Right lobe of liver (tissue), 6 donors: ENCODE results near the gene ESRRB. TPM values are rescaled to one million over a fixed set of nuclear protein-coding genes. Genes with fewer than 3 reads are reported as not detected.

Source experiments
- ATAC-seq, 4 donors: fragments of 200-7000 bp; cut with Tn5 transposase; one replicate each; pipeline ENCODE4 v1.9.1; 2020; ENCODE audit warnings: mild to moderate bottlenecking in 4 of 4, moderate library complexity in 4 of 4
- DNase-seq, 3 donors: peaks; one replicate each; pipeline ENCODE4 v3.0.0-alpha.2; 2020
- H3K27ac ChIP-seq, 3 donors: fragments of 200-600 bp; one replicate each; pipeline ENCODE4 v1.8.0; 2022
- H3K27me3 ChIP-seq, 2 donors: fragments of 200-600 bp; one replicate each; pipeline ENCODE4 v1.8.0; 2022
- H3K36me3 ChIP-seq, 4 donors: fragments of 200-600 bp; sonication (generic) in 1 of 4; one replicate each; pipeline versions ENCODE4 v1.5.1 to v1.8.0; 2017 to 2022; ENCODE audit warnings: control low read depth in 1 of 4
- H3K4me1 ChIP-seq, 4 donors: fragments of 200-600 bp; sonication (generic) in 1 of 4; one replicate each; pipeline versions ENCODE4 v1.5.1 to v1.8.0; 2017 to 2022; ENCODE audit warnings: control low read depth in 1 of 4
- H3K4me3 ChIP-seq, 3 donors: fragments of 200-600 bp; one replicate each; pipeline ENCODE4 v1.8.0; 2022
- H3K9me3 ChIP-seq, 4 donors: fragments of 200-600 bp; sonication (generic) in 1 of 4; one replicate each; pipeline versions ENCODE4 v1.5.1 to v1.8.0; 2017 to 2022; ENCODE audit warnings: control low read depth in 1 of 4
- CTCF ChIP-seq, 4 donors: fragments of 200-600 bp in 3 of 4; fragments of 450-650 bp in 1 of 4; IDR thresholded peaks; one replicate each; pipeline versions ENCODE4 v1.5.1 to v1.8.0; 2016 to 2022; ENCODE audit warnings: antibody characterized with exemption in 4 of 4, mild to moderate bottlenecking in 2 of 4
- POLR2A ChIP-seq: fragments of 450-650 bp; IDR thresholded peaks from one replicate; pipeline ENCODE4 v1.6.1; 2017; ENCODE audit warnings: antibody characterized with exemption, mild to moderate bottlenecking
- WGBS: methylation state at CpG from one replicate; pipeline ENCODE4 v1.1.6; 2018; ENCODE audit warnings: low coverage, low lambda C conversion rate; ENCODE audit not compliant: insufficient coverage; ENCODE audit errors: missing lambda C conversion rate; 5-methylcytosine and 5-hydroxymethylcytosine counted together
- intact Hi-C, 2 donors: fragments of 100-400 bp; cut with DNase I; formaldehyde crosslinking; loops; one replicate each; pipeline versions ENCODE4 v1.11.2 to v1.14.1; 2022
- total RNA-seq, 6 experiments: library from RNA; depleted of rRNA in 2 of 6; stranded (reverse); fragments of >200 nt in 2 of 6; fragmentation: NEBNext Ultra II Directional in 3 of 6; extraction: Animal tissue kit (Norgen Biotek cat#: 25700) in 3 of 6; gene quantifications; one replicate each; pipeline versions ENCODE4 v1.1.0 to v1.2.4, GENCODE V29; 2016 to 2023
- donor health status: DM: no; HTN: yes; CAD: no.
- donor health status: DM: no; HTN: no; CAD: no.
- donor health status: DM: no; HTN: no; CAD: no.
- donor health status: DM: no; HTN: yes; CAD: no.
- donor health status: DM: no; HTN: yes; CAD: no.

The ESRRB gene
- total RNA-seq, 6 experiments from 2014 or later: 0.16 to 0.26 (median 0.17) TPM; not detected in 3

- WGBS: 85% methylated on average over 6 of the region's 33 CpGs
- Histone ChIP-seq H3K27ac (no peak overlapping the region), H3K36me3 (no peaks in the 10 kb centered on the region), H3K4me3 (no peak overlapping the region), H3K4me1 (no peaks in the 10 kb centered on the region), H3K9me3 (no peaks in the 10 kb centered on the region), H3K27me3 (no peaks in the 10 kb centered on the region)
- DNase-seq (no peak), ATAC-seq (peak in 1 of 4 donors; percentile 18)
- intact Hi-C loops: no loop called here
- TF ChIP-seq CTCF (IDR thresholded peaks at IDR 0.05) (no peak), POLR2A (no peak)
Measured at GRCh38 chr14:76439237-76439775, 63.4 kb downstream of the ESRRB start.

GRCh38 chr14:76446486-76446885, 70.5 kb downstream of the ESRRB start:
- Histone ChIP-seq H3K4me3 (no peak overlapping the region), H3K27me3 (no peaks in the 10 kb centered on the region), H3K36me3 (no peaks in the 10 kb centered on the region), H3K9me3 (no peaks in the 10 kb centered on the region), H3K4me1 (no peaks in the 10 kb centered on the region), H3K27ac (no peak overlapping the region)
- WGBS: 60% methylated on average over 1 of the region's 2 CpGs
- TF ChIP-seq POLR2A (no peak), CTCF (IDR thresholded peaks at IDR 0.05) (no peak)
- intact Hi-C loops: no loop called here
- DNase-seq (no peak), ATAC-seq (no peak)

- H3K9me3 ChIP-seq: no peaks in the 10 kb centered on the region
- H3K36me3 ChIP-seq: no peaks in the 10 kb centered on the region
- ATAC-seq: no peak
- no peaks in the 10 kb centered on the region for H3K27me3 ChIP-seq
- H3K4me3 ChIP-seq: no peak overlapping the region
- 49% methylated on average over 7 of the region's 7 CpGs for WGBS
- no peak for TF ChIP-seq POLR2A
- no peak for TF ChIP-seq CTCF (IDR thresholded peaks at IDR 0.05)
- H3K4me1 ChIP-seq: no peaks in the 10 kb centered on the region
- intact Hi-C loops: no loop called here
- no peak for DNase-seq
- H3K27ac ChIP-seq: no peak overlapping the region
Measured at GRCh38 chr14:76446921-76447320, 71.0 kb downstream of the ESRRB start.

- Histone ChIP-seq H3K36me3 (no peaks in the 10 kb centered on the region), H3K9me3 (no peaks in the 10 kb centered on the region), H3K27ac (no peak overlapping the region), H3K4me3 (no peak overlapping the region), H3K4me1 (no peaks in the 10 kb centered on the region), H3K27me3 (no peaks in the 10 kb centered on the region)
- TF ChIP-seq POLR2A (no peak), CTCF (IDR thresholded peaks at IDR 0.05) (no peak)
- 75% methylated on average over 3 of the region's 4 CpGs for WGBS
- ATAC-seq (no peak), DNase-seq (no peak)
- intact Hi-C loops: no loop called here
Measured at GRCh38 chr14:76450476-76450875, 74.5 kb downstream of the ESRRB start.

- H3K36me3 ChIP-seq: no peaks in the 10 kb centered on the region
- H3K27ac ChIP-seq: no peak overlapping the region
- TF ChIP-seq CTCF (IDR thresholded peaks at IDR 0.05) (peak; percentile 19 to 58 (median 30)), POLR2A (no peak)
- 23% methylated on average over 2 of the region's 2 CpGs for WGBS
- ATAC-seq (peak; percentile 53 to 71 (median 60)), DNase-seq (no peak)
- H3K9me3 ChIP-seq: no peaks in the 10 kb centered on the region
- H3K4me1 ChIP-seq: no peaks in the 10 kb centered on the region
- H3K4me3 ChIP-seq: no peak overlapping the region
- H3K27me3 ChIP-seq: no peaks in the 10 kb centered on the region
- intact Hi-C loops: no loop called here
Measured at GRCh38 chr14:76456200-76456599, 80.3 kb downstream of the ESRRB start.
